ENCODE data around the gene HIRA. TPM values are rescaled to one million over a fixed set of nuclear protein-coding genes. Genes with fewer than 3 reads are reported as not detected.

HIRA gene
- total and polyA plus RNA-seq, 9 donors, result 9.6 to 23.4 (median 19.4) TPM

DNA sequence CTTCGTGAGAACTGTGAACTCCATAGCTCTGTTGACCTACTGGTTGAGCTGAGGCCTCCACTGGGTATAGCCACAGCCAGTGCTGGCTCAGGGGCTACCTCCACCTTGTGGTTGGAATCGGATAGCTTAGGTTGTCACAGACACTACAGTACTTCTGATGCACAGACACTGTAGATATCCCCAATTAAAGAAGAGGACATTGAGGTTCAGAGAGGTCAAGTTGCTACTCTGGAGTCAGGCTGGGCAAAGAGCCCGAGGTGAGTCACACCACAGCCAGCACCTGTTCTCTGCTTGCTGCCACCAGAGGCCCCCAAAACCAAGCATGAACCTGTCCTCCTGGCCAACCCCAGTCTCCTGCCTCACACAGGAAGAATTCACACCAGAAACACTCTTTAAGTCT is 42.0 kb upstream of the HIRA start:
- H3K9me3 ChIP-seq (replicated peaks; ENCODE audit: control insufficient read depth, low read depth, low read length), result no peaks in the 10 kb centered on the region
- H3K36me3 ChIP-seq (ENCODE audit: control insufficient read depth, insufficient read depth, low read length), result peaks cover 66% of the 10 kb centered on the region
- no peak overlapping the region for H3K27ac ChIP-seq (ENCODE audit: low read length)
- 100% methylated on average over 1 of the region's 3 CpGs for WGBS (ENCODE audit: insufficient coverage)
- DNase-seq, result no peak
- H3K27me3 ChIP-seq (ENCODE audit: control insufficient read depth, insufficient read depth, low read length), result no peaks in the 10 kb centered on the region
- H3K4me1 ChIP-seq (ENCODE audit: control insufficient read depth, insufficient read depth, low read length), result peaks cover 6% of the 10 kb centered on the region
- no peak overlapping the region for H3K4me3 ChIP-seq (ENCODE audit: low read length)

DNA sequence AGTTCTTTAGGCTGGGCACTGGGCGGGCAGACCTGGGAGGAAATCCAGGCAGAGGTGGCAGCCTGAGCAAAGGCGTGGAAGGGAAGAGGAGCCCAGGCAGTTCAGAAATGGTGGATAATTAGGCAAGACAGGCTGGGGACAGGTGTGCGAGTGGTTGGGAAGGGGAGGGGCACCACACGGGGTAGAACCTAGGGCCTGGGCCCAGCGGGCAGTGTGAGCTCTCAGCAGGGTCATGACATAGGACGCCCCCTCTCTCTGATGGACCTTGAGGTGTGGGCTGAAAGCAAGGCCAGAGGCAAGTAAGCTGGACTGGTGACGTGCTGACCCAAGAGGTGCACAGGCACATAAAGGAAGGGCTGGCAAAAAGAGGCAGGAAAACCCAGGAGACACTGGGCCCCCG is 40.7 kb upstream of the HIRA start:
- Histone ChIP-seq H3K36me3 (ENCODE audit: control insufficient read depth, insufficient read depth, low read length) (peaks cover 79% of the 10 kb centered on the region), H3K4me3 (ENCODE audit: low read length) (no peak overlapping the region), H3K27ac (ENCODE audit: low read length) (no peak overlapping the region), H3K4me1 (ENCODE audit: control insufficient read depth, insufficient read depth, low read length) (no peaks in the 10 kb centered on the region), H3K27me3 (ENCODE audit: control insufficient read depth, insufficient read depth, low read length) (no peaks in the 10 kb centered on the region), H3K9me3 (replicated peaks; ENCODE audit: control insufficient read depth, low read depth, low read length) (no peaks in the 10 kb centered on the region)
- 89% methylated on average over 8 of the region's 8 CpGs for WGBS (ENCODE audit: insufficient coverage)
- DNase-seq, result no peak

GRCh38 chr22:19471572-19471971 is 40.0 kb upstream of the HIRA start:
- Histone ChIP-seq H3K27ac (ENCODE audit: low read length) (no peak overlapping the region), H3K9me3 (replicated peaks; ENCODE audit: control insufficient read depth, low read depth, low read length) (no peaks in the 10 kb centered on the region), H3K4me3 (ENCODE audit: low read length) (no peak overlapping the region), H3K27me3 (ENCODE audit: control insufficient read depth, insufficient read depth, low read length) (no peaks in the 10 kb centered on the region), H3K4me1 (ENCODE audit: control insufficient read depth, insufficient read depth, low read length) (no peaks in the 10 kb centered on the region), H3K36me3 (ENCODE audit: control insufficient read depth, insufficient read depth, low read length) (peaks cover 86% of the 10 kb centered on the region)
- no peak for DNase-seq
- WGBS (ENCODE audit: insufficient coverage), result 70% methylated on average over 4 of the region's 11 CpGs

DNA sequence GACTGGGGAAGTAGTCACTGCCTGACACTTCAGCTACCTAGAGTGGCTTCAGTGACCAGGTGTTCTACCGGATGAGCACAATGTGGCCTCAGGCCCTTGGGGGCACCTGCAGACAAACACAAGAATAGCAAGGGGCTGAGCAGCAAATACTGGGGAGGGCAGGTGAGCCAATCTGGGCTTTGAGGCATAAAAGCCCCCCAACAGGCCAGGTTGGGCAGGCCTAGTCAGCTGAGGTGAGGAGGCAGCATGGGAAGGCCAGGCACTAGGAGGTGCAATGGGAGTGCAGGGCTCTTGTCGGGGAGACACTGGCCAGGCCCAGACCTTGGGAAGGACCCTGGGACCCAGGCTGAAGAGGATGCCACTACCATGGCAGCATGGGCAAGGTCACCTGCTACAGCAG is 38.5 kb upstream of the HIRA start:
- no peaks in the 10 kb centered on the region for H3K27me3 ChIP-seq (ENCODE audit: control insufficient read depth, insufficient read depth, low read length)
- H3K27ac ChIP-seq (ENCODE audit: low read length), result no peak overlapping the region
- 95% methylated on average over 2 of the region's 2 CpGs for WGBS (ENCODE audit: insufficient coverage)

DNA sequence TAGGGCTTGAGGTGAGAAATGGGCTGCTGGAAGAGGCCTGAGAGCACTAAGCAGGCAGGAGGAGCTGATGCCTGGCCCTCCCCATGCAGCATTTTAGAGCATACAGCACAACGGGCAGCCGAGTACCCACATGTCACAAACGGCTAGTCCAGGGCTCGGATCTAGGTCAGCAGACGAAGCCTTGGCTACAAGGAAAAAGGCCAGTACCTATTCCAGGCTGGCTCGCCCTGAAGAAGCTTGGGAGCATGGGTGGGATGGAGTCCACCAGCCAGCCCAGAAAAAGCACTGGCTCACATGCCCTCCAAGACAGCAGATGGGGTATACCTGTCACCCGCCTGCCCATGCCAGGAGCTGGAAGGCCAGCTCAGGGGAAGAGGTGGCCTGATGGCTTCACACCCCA is 37.9 kb upstream of the HIRA start:
- DNase-seq, result no peak
- Histone ChIP-seq H3K9me3 (replicated peaks; ENCODE audit: control insufficient read depth, low read depth, low read length) (no peaks in the 10 kb centered on the region), H3K27ac (ENCODE audit: low read length) (no peak overlapping the region), H3K36me3 (ENCODE audit: control insufficient read depth, insufficient read depth, low read length) (peaks cover 90% of the 10 kb centered on the region), H3K27me3 (ENCODE audit: control insufficient read depth, insufficient read depth, low read length) (no peaks in the 10 kb centered on the region), H3K4me3 (ENCODE audit: low read length) (no peak overlapping the region), H3K4me1 (ENCODE audit: control insufficient read depth, insufficient read depth, low read length) (no peaks in the 10 kb centered on the region)
- WGBS (ENCODE audit: insufficient coverage), result 99% methylated on average over 7 of the region's 7 CpGs

More for the DNA sequence above, 38.5 kb upstream of the HIRA start:
- Histone ChIP-seq H3K4me3 (ENCODE audit: low read length) (no peak overlapping the region), H3K36me3 (ENCODE audit: control insufficient read depth, insufficient read depth, low read length) (peaks cover 90% of the 10 kb centered on the region), H3K4me1 (ENCODE audit: control insufficient read depth, insufficient read depth, low read length) (no peaks in the 10 kb centered on the region), H3K9me3 (replicated peaks; ENCODE audit: control insufficient read depth, low read depth, low read length) (no peaks in the 10 kb centered on the region)
- DNase-seq, result no peak

DNA sequence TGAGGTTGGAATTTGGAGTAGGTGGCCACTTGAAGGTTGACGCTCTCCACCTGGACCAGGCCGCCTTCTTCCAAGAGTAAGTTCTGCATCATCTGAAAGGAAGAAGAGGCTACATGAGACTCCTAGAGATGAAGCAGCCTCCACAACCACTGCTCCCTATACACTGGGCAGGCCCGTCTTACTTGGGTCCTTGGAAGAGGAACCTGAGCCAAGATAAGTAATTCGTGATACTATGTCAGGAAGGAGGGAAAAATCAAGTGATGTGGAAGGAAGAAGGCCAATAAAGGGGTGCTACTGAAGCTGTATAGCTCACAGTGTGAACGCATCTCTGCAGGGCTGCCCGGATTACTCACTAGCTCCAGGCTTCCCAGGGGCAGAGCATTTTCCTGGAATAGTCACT is 36.4 kb upstream of the HIRA start:
- H3K4me1 ChIP-seq (ENCODE audit: control insufficient read depth, insufficient read depth, low read length), result peaks cover 3% of the 10 kb centered on the region
- peaks cover 83% of the 10 kb centered on the region for H3K36me3 ChIP-seq (ENCODE audit: control insufficient read depth, insufficient read depth, low read length)
- no peaks in the 10 kb centered on the region for H3K9me3 ChIP-seq (replicated peaks; ENCODE audit: control insufficient read depth, low read depth, low read length)
- DNase-seq, result no peak
- H3K27ac ChIP-seq (ENCODE audit: low read length), result no peak overlapping the region
- H3K4me3 ChIP-seq (ENCODE audit: low read length), result no peak overlapping the region
- WGBS (ENCODE audit: insufficient coverage), result 89% methylated on average over 3 of the region's 6 CpGs
- H3K27me3 ChIP-seq (ENCODE audit: control insufficient read depth, insufficient read depth, low read length), result no peaks in the 10 kb centered on the region

DNA sequence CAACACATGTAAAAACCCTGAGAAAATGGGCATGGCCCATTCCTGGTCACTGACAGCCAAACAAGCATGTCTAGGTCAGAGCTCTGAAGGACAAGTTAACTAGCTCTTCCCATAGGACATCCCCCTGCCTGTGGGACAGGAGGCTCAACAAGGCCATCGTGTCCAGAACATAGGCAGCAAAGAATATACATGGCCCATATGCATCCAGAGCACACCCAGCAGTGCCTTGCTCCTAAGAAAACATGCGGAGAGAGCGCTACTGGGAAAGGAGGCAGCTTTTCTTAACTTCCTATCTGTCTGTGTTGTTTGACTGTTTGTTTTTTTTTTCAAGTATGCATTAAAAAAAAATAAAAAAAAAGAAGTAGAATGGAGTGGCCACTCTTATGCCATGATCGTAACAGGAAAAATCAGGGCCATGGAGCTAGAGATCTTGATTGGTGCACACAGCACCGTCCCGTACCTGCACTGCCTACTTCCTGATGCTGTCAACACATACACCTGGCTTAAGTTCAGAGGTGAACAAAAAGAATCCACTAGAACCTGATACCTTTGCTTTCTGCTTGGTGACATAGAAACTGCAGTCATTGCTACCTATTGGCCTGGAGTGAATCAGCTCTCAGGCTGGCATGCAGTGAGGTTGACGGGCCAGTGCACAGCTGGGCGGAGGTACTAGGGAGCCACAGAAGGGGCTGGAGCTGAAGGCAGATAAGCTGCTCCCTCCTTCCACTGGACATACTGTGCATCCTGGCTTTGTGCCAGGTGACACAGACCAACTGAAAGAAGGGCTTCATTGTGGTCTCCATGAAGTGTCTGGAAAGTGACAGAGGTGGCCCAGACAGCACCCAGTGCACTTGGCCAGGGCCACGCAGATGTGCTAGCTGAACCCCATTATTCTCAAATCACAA is 35.6 kb upstream of the HIRA start:
- 91% methylated on average over 3 of the region's 9 CpGs for WGBS (ENCODE audit: insufficient coverage)
- peaks cover 78% of the 10 kb centered on the region for H3K36me3 ChIP-seq (ENCODE audit: control insufficient read depth, insufficient read depth, low read length)

GRCh38 chr22:19466126-19466716 is 34.7 kb upstream of the HIRA start:
- H3K36me3 ChIP-seq (ENCODE audit: control insufficient read depth, insufficient read depth, low read length), result peaks cover 70% of the 10 kb centered on the region
- DNase-seq, result no peak
- H3K4me1 ChIP-seq (ENCODE audit: control insufficient read depth, insufficient read depth, low read length), result peaks cover 3% of the 10 kb centered on the region
- H3K9me3 ChIP-seq (replicated peaks; ENCODE audit: control insufficient read depth, low read depth, low read length), result no peaks in the 10 kb centered on the region
- H3K4me3 ChIP-seq (ENCODE audit: low read length), result no peak overlapping the region
- no peak overlapping the region for H3K27ac ChIP-seq (ENCODE audit: low read length)
- no peaks in the 10 kb centered on the region for H3K27me3 ChIP-seq (ENCODE audit: control insufficient read depth, insufficient read depth, low read length)
- 81% methylated on average over 11 of the region's 14 CpGs for WGBS (ENCODE audit: insufficient coverage)

More for the DNA sequence above, 35.6 kb upstream of the HIRA start:
- Histone ChIP-seq H3K4me1 (ENCODE audit: control insufficient read depth, insufficient read depth, low read length) (peaks cover 3% of the 10 kb centered on the region), H3K27ac (ENCODE audit: low read length) (no peak overlapping the region), H3K9me3 (replicated peaks; ENCODE audit: control insufficient read depth, low read depth, low read length) (no peaks in the 10 kb centered on the region), H3K27me3 (ENCODE audit: control insufficient read depth, insufficient read depth, low read length) (no peaks in the 10 kb centered on the region), H3K4me3 (ENCODE audit: low read length) (no peak overlapping the region)
- DNase-seq, result no peak

GRCh38 chr22:19464975-19465374 is 33.4 kb upstream of the HIRA start:
- WGBS (ENCODE audit: insufficient coverage), result 84% methylated on average over 3 of the region's 4 CpGs
- Histone ChIP-seq H3K4me1 (ENCODE audit: control insufficient read depth, insufficient read depth, low read length) (peaks cover 3% of the 10 kb centered on the region), H3K27me3 (ENCODE audit: control insufficient read depth, insufficient read depth, low read length) (no peaks in the 10 kb centered on the region), H3K36me3 (ENCODE audit: control insufficient read depth, insufficient read depth, low read length) (peaks cover 61% of the 10 kb centered on the region), H3K27ac (ENCODE audit: low read length) (no peak overlapping the region), H3K4me3 (ENCODE audit: low read length) (no peak overlapping the region), H3K9me3 (replicated peaks; ENCODE audit: control insufficient read depth, low read depth, low read length) (no peaks in the 10 kb centered on the region)
- DNase-seq, result no peak

DNA sequence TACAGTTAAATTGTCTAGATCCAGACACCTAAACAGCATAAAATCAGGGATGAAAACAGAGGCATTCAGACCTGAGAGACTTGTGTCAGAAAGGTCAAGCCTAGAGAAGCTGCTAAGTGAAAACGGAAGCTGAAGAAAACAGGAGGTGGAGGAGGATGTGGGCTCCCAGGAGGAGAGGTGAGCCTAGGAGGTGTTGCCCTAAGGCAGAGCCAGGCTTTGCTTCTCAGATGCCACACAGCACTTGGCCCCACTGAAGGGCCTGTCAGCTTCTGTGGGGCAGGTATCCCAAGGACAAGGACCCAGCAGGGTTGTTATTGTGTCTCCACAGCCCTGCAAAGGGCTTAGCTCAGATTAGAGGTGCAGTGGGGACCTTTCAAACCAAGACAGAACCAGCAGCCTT is 33.0 kb upstream of the HIRA start:
- 83% methylated on average over 1 of the region's 1 CpG for whole genome bisulfite sequencing (ENCODE audit: insufficient coverage)
- Histone ChIP-seq H3K4me1 (ENCODE audit: control insufficient read depth, insufficient read depth, low read length) (peaks cover 3% of the 10 kb centered on the region), H3K27me3 (ENCODE audit: control insufficient read depth, insufficient read depth, low read length) (no peaks in the 10 kb centered on the region), H3K36me3 (ENCODE audit: control insufficient read depth, insufficient read depth, low read length) (peaks cover 57% of the 10 kb centered on the region), H3K27ac (ENCODE audit: low read length) (no peak overlapping the region), H3K4me3 (ENCODE audit: low read length) (no peak overlapping the region), H3K9me3 (replicated peaks; ENCODE audit: control insufficient read depth, low read depth, low read length) (no peaks in the 10 kb centered on the region)
- no peak for DNase-seq

Measured in muscle of leg (tissue), 11 donors.